GM12878 (cell line): ENCODE data around the gene NT5C2. TPM values are rescaled to one million over a fixed set of nuclear protein-coding genes. Genes with fewer than 3 reads are reported as not detected.
A peak's percentile ranks its signal among the peaks of the same experiment; 100 is the strongest.

Experiments used
- ATAC-seq: fragments of 200-7000 bp; cut with Tn5 transposase; 3 replicates; pipeline ENCODE4 v1.9.1; 2020; ENCODE audit warnings: mild to moderate bottlenecking, moderate library complexity
- BruUV-seq: library from RNA; stranded (reverse); fragments of 400-500 nt; replicated peaks from 2 replicates; lab custom pipeline; 2021; lab: Mats Ljungman, UMichigan
- CTCF ChIA-PET: fragments of 300-600 bp; sonication (Branson Sonifier 250); formaldehyde crosslinking; extraction: SDS; loops from one replicate; lab custom pipeline; 2021; ENCODE audit warnings: inconsistent platforms; lab: Yijun Ruan, JAX
- POLR2A ChIA-PET: fragments of 350-600 bp; formaldehyde crosslinking; extraction: SDS; loops from one replicate; lab custom pipeline; 2021; ENCODE audit warnings: inconsistent platforms; lab: Charles Lee
- RAD21 ChIA-PET: fragments of 300-600 bp; sonication (Branson Sonifier 250); formaldehyde crosslinking; loops from one replicate; lab custom pipeline; 2023; ENCODE audit warnings: antibody characterized with exemption; ENCODE audit not compliant: unreplicated experiment; lab: Charles Lee
- SMC1A ChIA-PET: fragments of 300-600 bp; sonication (Branson Sonifier 250); formaldehyde crosslinking; loops from one replicate; lab custom pipeline; 2023; ENCODE audit not compliant: unreplicated experiment, uncharacterized antibody; lab: Charles Lee
- DNase-seq: peaks from one replicate; pipeline ENCODE4 v3.0.0-alpha.2; 2011; ENCODE audit warnings: low read depth, low spot score
- FAIRE-seq: peaks from 3 replicates; lab custom pipeline; 2011; peaks lifted over from hg19 to GRCh38; lab: Jason Lieb, UNC
- H2AFZ ChIP-seq: 2 replicates; pipeline ENCODE4 v1.6.0; 2011; ENCODE audit warnings: low read depth, low read length, control low read depth; ENCODE audit not compliant: control insufficient read depth
- H3K27ac ChIP-seq: 2 replicates; pipeline ENCODE4 v1.5.1; 2011; ENCODE audit warnings: control low read depth; ENCODE audit not compliant: control insufficient read depth, insufficient read depth
- H3K27me3 ChIP-seq, 2 experiments: replicated peaks in 1 of 2; 2 replicates each; pipeline versions ENCODE4 v1.6.0 to v1.6.1; 2011; ENCODE audit warnings: low read length in 1 of 2; ENCODE audit not compliant: control insufficient read depth in 2 of 2, insufficient read depth in 2 of 2
- H3K36me3 ChIP-seq, 2 experiments: 2 replicates each; pipeline ENCODE4 v1.5.1; 2011; ENCODE audit warnings: low read length in 1 of 2; ENCODE audit not compliant: control insufficient read depth in 2 of 2, insufficient read depth in 2 of 2
- H3K4me1 ChIP-seq: 2 replicates; pipeline ENCODE4 v1.6.1; 2011; ENCODE audit warnings: mild to moderate bottlenecking, low read length, moderate library complexity, mixed read lengths; ENCODE audit not compliant: control insufficient read depth, insufficient read depth
- H3K4me2 ChIP-seq: 2 replicates; pipeline ENCODE4 v1.6.0; 2011; ENCODE audit warnings: control low read depth; ENCODE audit not compliant: control insufficient read depth, insufficient read depth
- H3K4me3 ChIP-seq: fragments of 200-600 bp; sonication (generic); 2 replicates; pipeline ENCODE4 v1.5.1; 2016
- H3K79me2 ChIP-seq: 2 replicates; pipeline ENCODE4 v1.6.0; 2011; ENCODE audit warnings: low read length; ENCODE audit not compliant: control insufficient read depth, insufficient read depth
- H3K9ac ChIP-seq: 2 replicates; pipeline ENCODE4 v1.8.0; 2011; ENCODE audit warnings: low read length, control low read depth, mixed read lengths; ENCODE audit not compliant: control insufficient read depth, insufficient read depth
- H3K9me3 ChIP-seq: replicated peaks from 3 replicates; pipeline ENCODE4 v1.5.1; 2011; ENCODE audit warnings: mild to moderate bottlenecking, low read length; ENCODE audit not compliant: control insufficient read depth, insufficient read depth
- H4K20me1 ChIP-seq: 2 replicates; pipeline ENCODE4 v1.6.0; 2011; ENCODE audit not compliant: control insufficient read depth, insufficient read depth
- RAD21 ChIP-seq: IDR thresholded peaks from 2 replicates; pipeline ENCODE4 v1.6.1; 2011; ENCODE audit warnings: mild to moderate bottlenecking, low read depth, low read length, moderate library complexity; ENCODE audit not compliant: insufficient read depth
- SMC3 ChIP-seq: IDR thresholded peaks from 2 replicates; pipeline ENCODE4 v1.6.1; 2011; ENCODE audit warnings: low read length, improper control_type of control experiment, borderline replicate concordance
- YBX1 ChIP-seq: fragments of 450-650 bp; IDR thresholded peaks from 2 replicates; pipeline ENCODE4 v1.6.1; 2016; ENCODE audit warnings: antibody characterized with exemption
- WGBS: methylation state at CpG from one replicate; pipeline ENCODE4 v1.1.6; 2016; ENCODE audit warnings: low lambda C conversion rate; ENCODE audit not compliant: insufficient replicate concordance, insufficient coverage; ENCODE audit errors: missing lambda C conversion rate; 5-methylcytosine and 5-hydroxymethylcytosine counted together
- in situ Hi-C: fragments of 300-500 bp; cut with MboI; formaldehyde crosslinking; loops from 9 replicates; pipeline ENCODE4 v1.14.3; 2018; ENCODE audit warnings: mixed read lengths
- intact Hi-C: fragments of 100-400 bp; cut with micrococcal nuclease; formaldehyde crosslinking; loops from one replicate; pipeline ENCODE4 v1.14.2; 2022; ENCODE audit not compliant: unreplicated experiment
- polyA plus RNA-seq, 11 experiments: library from polyadenylated mRNA; depleted of rRNA in 4 of 11; unstranded in 6 of 11; stranded (reverse) in 5 of 11; fragments of >200 nt; fragmentation: Nextera tagmentation in 4 of 11; fragmentation: Illumina TruSeq in 1 of 11; extraction: Ambion mirVana in 4 of 11; extraction: Trizol in 1 of 11; gene quantifications; 1 replicate in 1 of 11; 2 replicates in 10 of 11; pipeline versions ENCODE4 v1.2.1 to v1.2.3, GENCODE V29; 2011 to 2016; ENCODE audit warnings: inconsistent platforms in 2 of 11, missing spikeins in 2 of 11, low read depth in 1 of 11
- total RNA-seq, 4 experiments: library from RNA; depleted of rRNA in 3 of 4; stranded (reverse); fragments of >200 nt in 3 of 4; fragmentation: Illumina TruSeq in 1 of 4; extraction: Trizol in 1 of 4; gene quantifications; 2 replicates each; pipeline versions ENCODE4 v1.2.1 to v1.2.3, GENCODE V29; 2013 to 2021
- TF ChIP-seq, protein P1 (sequence below), 3 experiments: IDR thresholded peaks in 2 of 3; conservative IDR thresholded peaks in 1 of 3; 2 replicates each; pipeline ENCODE4 v1.5.1; 2011; ENCODE audit warnings: low read depth in 3 of 3, low read length in 3 of 3, mild to moderate bottlenecking in 3 of 3, control low read depth in 2 of 3, moderate library complexity in 2 of 3, inconsistent platforms in 1 of 3, mixed read lengths in 1 of 3; ENCODE audit not compliant: control insufficient read depth in 2 of 3, insufficient read depth in 1 of 3; ENCODE audit errors: extremely low read depth in 1 of 3

The NT5C2 gene
- total and polyA plus RNA-seq, 10 of the 15 experiments (the other 5 are each of a cell fraction or from before 2014, with no cell fraction given), result 15.8 to 70.1 (median 56.0) TPM

DNA sequence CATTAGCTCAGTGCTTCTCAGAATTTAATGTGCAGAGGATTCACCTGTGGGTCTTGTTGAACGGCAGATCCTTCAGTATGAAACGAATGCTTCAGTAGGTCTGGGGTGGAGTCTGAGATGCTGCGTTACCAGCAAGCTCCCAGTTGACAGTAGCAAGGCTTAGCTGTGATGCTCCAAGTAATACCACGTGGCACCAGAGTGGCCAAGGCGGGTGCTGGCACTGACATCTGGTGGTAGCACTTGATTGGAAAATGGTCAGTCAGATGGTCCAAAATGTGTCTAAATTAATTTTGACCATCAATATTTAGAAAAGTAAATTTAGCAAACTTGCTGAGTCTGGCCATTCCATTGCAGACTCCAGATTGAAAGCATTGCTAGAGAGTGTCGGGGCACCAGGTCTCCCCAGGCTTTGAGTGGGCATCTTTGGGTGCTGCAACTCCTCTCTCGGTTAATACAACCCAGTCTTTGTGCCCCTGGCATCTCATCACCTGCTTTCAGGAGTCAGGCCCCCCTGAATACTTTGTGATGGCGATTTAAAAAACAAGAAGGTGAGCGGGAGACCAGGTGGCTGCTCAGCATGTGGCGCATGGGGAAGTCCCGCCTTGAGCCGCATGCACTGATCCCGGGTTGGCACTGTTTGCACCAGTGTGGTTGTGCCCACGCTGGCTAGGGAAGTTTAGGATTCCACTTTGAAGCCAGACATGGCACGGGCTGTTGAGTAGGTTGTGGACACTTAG is 130.1 kb downstream of the NT5C2 start:
- in situ Hi-C loops, result no loop called here
- Histone ChIP-seq H2AFZ (no peak overlapping the region), H4K20me1 (no peaks in the 10 kb centered on the region), H3K36me3 (no peaks in the 10 kb centered on the region; a peak in 1 of 4 replicates), H3K4me1 (peaks cover 9% of the 10 kb centered on the region), H3K9me3 (no peaks in the 10 kb centered on the region), H3K9ac (no peak overlapping the region), H3K79me2 (no peaks in the 10 kb centered on the region), H3K27ac (no peak overlapping the region), H3K4me3 (no peak overlapping the region), H3K27me3 (no peaks in the 10 kb centered on the region), H3K4me2 (no peak overlapping the region)
- ChIA-PET POLR2A (interaction anchor here (0.5 to 1.2 kb wide), 4 partner anchors 9 to 469 kb away, joined by 3 to 6 read pairs (median 4); no protein-coding TSS in a partner anchor), SMC1A (interaction anchor here (0.7 to 3.0 kb wide), 5 partner anchors 15 to 161 kb away, joined by 3 to 12 read pairs (median 5); partner anchors contain the start of gene CNNM2), RAD21 (interaction anchor here (0.7 to 3.4 kb wide), 4 partner anchors 9 to 181 kb away, joined by 3 to 18 read pairs (median 3); partner anchors contain the start of gene CNNM2), CTCF (interaction anchor here (0.6 to 12.0 kb wide), 5 partner anchors 9 to 1694 kb away, joined by 3 to 174 read pairs (median 4); partner anchors contain the start of gene CNNM2)
- no peak for DNase-seq
- 62% methylated on average over 15 of the region's 15 CpGs for WGBS
- intact Hi-C loops, result loop anchor here (10.0 kb wide), 1 partner anchor 338 kb away; no protein-coding TSS in a partner anchor
- TF ChIP-seq YBX1 (no peak), SMC3 (peak; percentile 13; the same call in 1 of the 2 replicates), RAD21 (peak; percentile 17; the same call in 1 of the 2 replicates)
- TF ChIP-seq, protein P1, sequence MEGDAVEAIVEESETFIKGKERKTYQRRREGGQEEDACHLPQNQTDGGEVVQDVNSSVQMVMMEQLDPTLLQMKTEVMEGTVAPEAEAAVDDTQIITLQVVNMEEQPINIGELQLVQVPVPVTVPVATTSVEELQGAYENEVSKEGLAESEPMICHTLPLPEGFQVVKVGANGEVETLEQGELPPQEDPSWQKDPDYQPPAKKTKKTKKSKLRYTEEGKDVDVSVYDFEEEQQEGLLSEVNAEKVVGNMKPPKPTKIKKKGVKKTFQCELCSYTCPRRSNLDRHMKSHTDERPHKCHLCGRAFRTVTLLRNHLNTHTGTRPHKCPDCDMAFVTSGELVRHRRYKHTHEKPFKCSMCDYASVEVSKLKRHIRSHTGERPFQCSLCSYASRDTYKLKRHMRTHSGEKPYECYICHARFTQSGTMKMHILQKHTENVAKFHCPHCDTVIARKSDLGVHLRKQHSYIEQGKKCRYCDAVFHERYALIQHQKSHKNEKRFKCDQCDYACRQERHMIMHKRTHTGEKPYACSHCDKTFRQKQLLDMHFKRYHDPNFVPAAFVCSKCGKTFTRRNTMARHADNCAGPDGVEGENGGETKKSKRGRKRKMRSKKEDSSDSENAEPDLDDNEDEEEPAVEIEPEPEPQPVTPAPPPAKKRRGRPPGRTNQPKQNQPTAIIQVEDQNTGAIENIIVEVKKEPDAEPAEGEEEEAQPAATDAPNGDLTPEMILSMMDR (IDR thresholded peaks at IDR 0.05 in 2 of 3, conservative IDR thresholded peaks at IDR 0.05 in 1 of 3; ENCODE audit: control insufficient read depth in 2 of 3, extremely low read depth in 1 of 3, insufficient read depth in 1 of 3, low read depth in 3 of 3, low read length in 3 of 3), result 0 out of 6 replicates have a peak, but pooled peaks of 1 of the 3 experiments have one; percentile 4
- no TSS peak for BruUV-seq
- FAIRE-seq, result peak; percentile 56
- no peak for ATAC-seq
